Fibroblast of the aortic adventitia (primary cell): ENCODE data around the gene NTRK2. TPM values are rescaled to one million over a fixed set of nuclear protein-coding genes. Genes with fewer than 3 reads are reported as not detected.

Source experiments
- DNase-seq: peaks from one replicate; pipeline ENCODE4 v3.0.0-alpha.2; 2010; ENCODE audit warnings: low read depth
- H3K4me3 ChIP-seq: 2 replicates; pipeline ENCODE4 v1.5.1; 2011; ENCODE audit warnings: low read depth, mild to moderate bottlenecking, control low read depth, low read length, moderate library complexity
- CTCF ChIP-seq: IDR thresholded peaks from 2 replicates; pipeline ENCODE4 v1.5.1; 2011; ENCODE audit warnings: mild to moderate bottlenecking, low read length, control low read depth, inconsistent platforms; ENCODE audit not compliant: insufficient read depth
- total RNA-seq: library from RNA; depleted of rRNA; stranded (reverse); fragments of >200 nt; gene quantifications from 2 replicates; pipeline ENCODE4 v1.2.3, GENCODE V29; 2012; ENCODE audit warnings: low replicate concordance

NTRK2 gene
- total RNA-seq, 1 donor: 3.3 TPM

GRCh38 chr9:85013703-85014102 lies 344.2 kb downstream of the NTRK2 start:
- no peak for DNase-seq
- H3K4me3 ChIP-seq: no peak overlapping the region
- no peak for TF ChIP-seq CTCF

- DNase-seq: no peak
- H3K4me3 ChIP-seq: no peak overlapping the region
- no peak for TF ChIP-seq CTCF
Observed at GRCh38 chr9:85014292-85014691, 344.8 kb downstream of the NTRK2 start.

DNA sequence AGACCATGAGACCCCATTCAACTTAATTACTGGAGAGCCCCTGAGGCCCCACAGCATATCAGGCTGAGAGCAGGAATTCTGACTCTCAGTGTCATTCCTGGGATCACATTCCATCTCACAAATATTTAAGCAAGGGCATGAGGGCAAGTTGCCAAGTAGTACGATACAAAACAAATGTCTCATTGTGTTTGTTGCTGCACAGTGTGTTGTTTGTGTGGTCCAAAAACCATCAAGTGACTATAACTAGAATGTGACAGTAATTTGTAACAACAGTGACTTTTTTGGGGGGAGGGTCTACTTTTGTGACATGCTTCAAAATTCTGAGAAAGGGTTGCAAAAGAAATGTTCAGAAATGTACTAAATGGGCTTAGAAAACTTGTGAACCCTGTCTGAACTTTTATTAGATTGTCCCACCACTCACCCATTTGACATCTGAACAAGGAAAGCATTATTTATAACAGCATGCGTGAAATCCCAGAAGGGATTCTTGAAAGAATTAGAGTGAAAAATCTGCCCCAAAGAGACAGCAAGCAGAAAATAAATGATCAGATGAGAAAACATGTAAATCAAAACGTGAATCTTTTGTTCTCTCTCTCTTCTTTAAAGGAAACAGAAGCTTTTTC lies 347.0 kb downstream of the NTRK2 start:
- no peak for TF ChIP-seq CTCF
- H3K4me3 ChIP-seq: no peak overlapping the region
- no peak for DNase-seq

GRCh38 chr9:85020791-85021190 lies 351.3 kb downstream of the NTRK2 start:
- no peak for TF ChIP-seq CTCF
- no peak overlapping the region for H3K4me3 ChIP-seq
- no peak for DNase-seq

DNA sequence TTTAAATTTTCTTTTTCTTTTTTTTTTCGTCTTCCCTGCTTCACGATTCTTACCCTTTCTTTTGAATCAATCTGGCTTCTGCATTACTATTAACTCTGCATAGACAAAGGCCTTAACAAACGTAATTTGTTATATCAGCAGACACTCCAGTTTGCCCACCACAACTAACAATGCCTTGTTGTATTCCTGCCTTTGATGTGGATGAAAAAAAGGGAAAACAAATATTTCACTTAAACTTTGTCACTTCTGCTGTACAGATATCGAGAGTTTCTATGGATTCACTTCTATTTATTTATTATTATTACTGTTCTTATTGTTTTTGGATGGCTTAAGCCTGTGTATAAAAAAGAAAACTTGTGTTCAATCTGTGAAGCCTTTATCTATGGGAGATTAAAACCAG lies 352.2 kb downstream of the NTRK2 start:
- no peak for TF ChIP-seq CTCF
- DNase-seq: no peak
- no peak overlapping the region for H3K4me3 ChIP-seq

DNA sequence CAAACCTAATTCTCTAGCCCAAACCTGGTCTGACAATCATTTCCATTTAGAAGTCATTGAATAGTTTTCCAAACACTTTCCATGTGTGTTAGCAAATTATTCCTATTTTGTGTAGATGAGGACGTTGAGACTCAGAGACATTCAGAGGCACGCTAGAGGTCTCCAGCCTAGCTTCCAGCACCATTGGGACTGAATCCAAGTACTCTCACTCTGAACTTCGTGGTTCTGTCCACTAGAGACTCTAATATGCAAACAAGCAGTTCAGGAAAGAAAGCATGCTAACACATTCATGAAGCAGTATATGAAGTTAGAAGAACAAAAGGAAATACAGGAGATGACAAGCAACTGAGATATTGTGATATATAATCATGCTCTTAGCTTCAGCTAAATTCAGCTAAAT lies 354.8 kb downstream of the NTRK2 start:
- TF ChIP-seq CTCF: no peak
- no peak for DNase-seq
- H3K4me3 ChIP-seq: no peak overlapping the region

- no peak overlapping the region for H3K4me3 ChIP-seq
- no peak for TF ChIP-seq CTCF
- DNase-seq: no peak
Observed at GRCh38 chr9:85025638-85026037, 356.1 kb downstream of the NTRK2 start.
